ENCODE results near the gene FAF1. TPM values are rescaled to one million over a fixed set of nuclear protein-coding genes. Genes with fewer than 3 reads are reported as not detected.
A peak's percentile ranks its signal among the peaks of the same experiment; 100 is the strongest.

FAF1 gene
- total and polyA plus RNA-seq, 9 donors = 23.1 to 76.0 (median 57.1) TPM

DNA sequence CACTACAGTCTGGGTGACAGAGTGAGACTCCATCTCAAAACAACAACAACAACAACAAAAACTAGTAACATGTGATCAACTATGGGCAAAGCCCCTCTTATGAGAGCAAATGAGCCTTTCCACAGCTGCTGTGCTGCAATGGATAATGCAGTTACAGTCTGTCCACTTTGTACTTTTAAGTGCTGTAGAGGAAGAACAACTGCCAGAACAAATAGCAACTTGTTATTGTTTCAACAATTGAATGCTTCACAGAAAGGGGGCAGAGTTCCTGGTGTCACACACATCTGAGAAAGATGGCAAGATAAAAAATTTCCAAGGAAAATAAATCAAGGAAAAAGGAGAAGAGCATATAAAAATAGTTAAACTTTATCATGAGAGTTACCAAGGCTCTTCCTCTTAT lies 293.2 kb downstream of the FAF1 start:
- TF ChIP-seq EP300 (IDR thresholded peaks at IDR 0.05) (no peak), POLR2A (IDR thresholded peaks at IDR 0.05) (no peak)
- TF ChIP-seq, protein P1, sequence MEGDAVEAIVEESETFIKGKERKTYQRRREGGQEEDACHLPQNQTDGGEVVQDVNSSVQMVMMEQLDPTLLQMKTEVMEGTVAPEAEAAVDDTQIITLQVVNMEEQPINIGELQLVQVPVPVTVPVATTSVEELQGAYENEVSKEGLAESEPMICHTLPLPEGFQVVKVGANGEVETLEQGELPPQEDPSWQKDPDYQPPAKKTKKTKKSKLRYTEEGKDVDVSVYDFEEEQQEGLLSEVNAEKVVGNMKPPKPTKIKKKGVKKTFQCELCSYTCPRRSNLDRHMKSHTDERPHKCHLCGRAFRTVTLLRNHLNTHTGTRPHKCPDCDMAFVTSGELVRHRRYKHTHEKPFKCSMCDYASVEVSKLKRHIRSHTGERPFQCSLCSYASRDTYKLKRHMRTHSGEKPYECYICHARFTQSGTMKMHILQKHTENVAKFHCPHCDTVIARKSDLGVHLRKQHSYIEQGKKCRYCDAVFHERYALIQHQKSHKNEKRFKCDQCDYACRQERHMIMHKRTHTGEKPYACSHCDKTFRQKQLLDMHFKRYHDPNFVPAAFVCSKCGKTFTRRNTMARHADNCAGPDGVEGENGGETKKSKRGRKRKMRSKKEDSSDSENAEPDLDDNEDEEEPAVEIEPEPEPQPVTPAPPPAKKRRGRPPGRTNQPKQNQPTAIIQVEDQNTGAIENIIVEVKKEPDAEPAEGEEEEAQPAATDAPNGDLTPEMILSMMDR (IDR thresholded peaks at IDR 0.05) = no peak
- Histone ChIP-seq H3K4me3 (no peak overlapping the region), H3K36me3 (no peaks in the 10 kb centered on the region), H3K4me1 (ENCODE audit: insufficient read depth) (peaks cover 14% of the 10 kb centered on the region), H3K9me3 (no peaks in the 10 kb centered on the region), H3K27me3 (no peaks in the 10 kb centered on the region), H3K27ac (no peak overlapping the region)
- intact Hi-C loops (cut with DNase I) = no loop called here
- no peak for DNase-seq

DNA sequence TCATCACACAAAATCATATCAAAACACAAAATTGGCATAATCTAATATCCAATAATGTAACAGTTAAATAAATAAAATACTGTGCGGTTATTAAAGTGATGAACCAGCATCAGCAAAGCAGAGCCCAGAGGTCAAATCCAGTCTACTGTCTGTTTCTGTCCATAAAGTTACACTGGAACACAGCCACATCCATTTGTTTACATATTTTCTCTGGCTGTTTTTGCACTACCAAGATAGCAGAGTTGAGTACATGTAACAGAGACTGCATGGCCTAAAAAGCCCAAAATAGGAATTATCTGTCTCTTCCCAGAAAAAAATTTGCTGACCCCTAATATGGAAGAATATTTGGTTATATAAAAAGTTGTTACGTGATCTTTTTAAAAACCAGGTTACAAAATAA lies 294.7 kb downstream of the FAF1 start:
- no peak for DNase-seq
- Histone ChIP-seq H3K4me3 (no peak overlapping the region), H3K27me3 (no peaks in the 10 kb centered on the region), H3K27ac (peak overlapping the region in 1 of 2 donors; percentile 53), H3K4me1 (ENCODE audit: insufficient read depth) (peaks cover 14% of the 10 kb centered on the region), H3K9me3 (no peaks in the 10 kb centered on the region), H3K36me3 (no peaks in the 10 kb centered on the region)
- intact Hi-C loops (cut with DNase I) = no loop called here
- WGBS, 3 donors = 7 to 35% (median 8%) methylated on average over 2 of the region's 2 CpGs
- no peak for TF ChIP-seq EP300 (IDR thresholded peaks at IDR 0.05)
- no peak for TF ChIP-seq POLR2A (IDR thresholded peaks at IDR 0.05)
- TF ChIP-seq, protein P1 (IDR thresholded peaks at IDR 0.05) = no peak

DNA sequence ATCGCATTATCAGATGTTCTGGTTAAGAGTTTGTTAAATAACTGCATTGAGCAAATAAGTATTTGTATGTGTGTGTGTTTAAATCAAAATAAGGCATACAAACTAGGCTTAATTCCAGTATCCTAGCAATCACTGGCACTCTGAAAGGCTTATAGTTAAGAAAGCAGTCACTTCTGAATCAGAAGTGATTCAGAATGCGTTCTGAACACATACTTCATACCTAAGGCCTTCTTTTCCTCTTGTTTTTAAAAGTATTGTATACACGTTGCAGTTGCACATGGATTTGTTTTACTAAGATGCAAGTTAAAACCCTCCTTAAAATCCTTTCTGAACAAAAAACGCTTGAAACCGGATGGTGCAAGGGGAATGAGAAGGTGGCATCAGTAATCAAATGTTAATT lies 298.4 kb downstream of the FAF1 start:
- H3K4me3 ChIP-seq = no peak overlapping the region
- peaks cover 10% of the 10 kb centered on the region for H3K4me1 ChIP-seq (ENCODE audit: insufficient read depth)
- no peak overlapping the region for H3K27ac ChIP-seq
- TF ChIP-seq, protein P1 (IDR thresholded peaks at IDR 0.05) = no peak
- TF ChIP-seq POLR2A (IDR thresholded peaks at IDR 0.05) = no peak
- TF ChIP-seq EP300 (IDR thresholded peaks at IDR 0.05) = no peak
- H3K9me3 ChIP-seq = no peaks in the 10 kb centered on the region
- DNase-seq = no peak
- H3K27me3 ChIP-seq = no peaks in the 10 kb centered on the region
- intact Hi-C loops (cut with DNase I) = no loop called here
- H3K36me3 ChIP-seq = no peaks in the 10 kb centered on the region
- 73 to 85% (median 75%) methylated on average over 5 of the region's 5 CpGs for WGBS, 3 donors

DNA sequence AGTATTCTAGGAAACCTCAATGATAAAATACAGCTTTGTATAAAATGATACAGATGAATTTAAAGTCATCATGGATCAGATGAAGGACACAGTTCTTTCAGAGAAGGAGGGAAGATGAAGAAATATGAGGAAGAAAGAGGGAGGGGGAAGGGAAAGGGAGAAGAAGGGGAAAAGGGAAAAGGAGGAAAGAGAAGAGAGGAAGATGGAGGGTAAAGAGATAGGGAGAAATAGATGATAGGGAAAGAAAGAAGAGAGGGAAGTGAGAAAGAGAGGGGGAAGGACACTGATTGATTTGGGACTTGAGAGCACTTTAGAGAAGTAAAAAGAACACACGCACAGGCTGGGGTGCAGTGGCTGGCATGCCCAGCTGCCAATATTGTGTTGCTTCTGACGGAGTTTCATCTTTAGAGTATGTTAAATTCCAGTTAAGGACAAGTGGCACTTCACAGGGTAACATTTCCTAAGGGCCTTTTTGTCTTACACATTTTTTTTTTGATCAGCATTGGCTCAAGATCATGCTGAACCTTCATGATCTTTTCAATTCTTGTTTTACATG lies 300.9 kb downstream of the FAF1 start:
- TF ChIP-seq, protein P1 (IDR thresholded peaks at IDR 0.05) = no peak
- no peak for TF ChIP-seq EP300 (IDR thresholded peaks at IDR 0.05)
- no peak for TF ChIP-seq POLR2A (IDR thresholded peaks at IDR 0.05)
- Histone ChIP-seq H3K4me1 (ENCODE audit: insufficient read depth) (peaks cover 2% of the 10 kb centered on the region), H3K27me3 (no peaks in the 10 kb centered on the region), H3K4me3 (no peak overlapping the region), H3K36me3 (no peaks in the 10 kb centered on the region), H3K27ac (no peak overlapping the region), H3K9me3 (no peaks in the 10 kb centered on the region)
- no peak for DNase-seq
- intact Hi-C loops (cut with DNase I) = no loop called here
- 93 to 95% (median 94%) methylated on average over 2 of the region's 2 CpGs for WGBS, 3 donors

Measured in ovary (tissue), 9 donors.